ENCODE results near the gene STX18.

The STX18 gene

DNA sequence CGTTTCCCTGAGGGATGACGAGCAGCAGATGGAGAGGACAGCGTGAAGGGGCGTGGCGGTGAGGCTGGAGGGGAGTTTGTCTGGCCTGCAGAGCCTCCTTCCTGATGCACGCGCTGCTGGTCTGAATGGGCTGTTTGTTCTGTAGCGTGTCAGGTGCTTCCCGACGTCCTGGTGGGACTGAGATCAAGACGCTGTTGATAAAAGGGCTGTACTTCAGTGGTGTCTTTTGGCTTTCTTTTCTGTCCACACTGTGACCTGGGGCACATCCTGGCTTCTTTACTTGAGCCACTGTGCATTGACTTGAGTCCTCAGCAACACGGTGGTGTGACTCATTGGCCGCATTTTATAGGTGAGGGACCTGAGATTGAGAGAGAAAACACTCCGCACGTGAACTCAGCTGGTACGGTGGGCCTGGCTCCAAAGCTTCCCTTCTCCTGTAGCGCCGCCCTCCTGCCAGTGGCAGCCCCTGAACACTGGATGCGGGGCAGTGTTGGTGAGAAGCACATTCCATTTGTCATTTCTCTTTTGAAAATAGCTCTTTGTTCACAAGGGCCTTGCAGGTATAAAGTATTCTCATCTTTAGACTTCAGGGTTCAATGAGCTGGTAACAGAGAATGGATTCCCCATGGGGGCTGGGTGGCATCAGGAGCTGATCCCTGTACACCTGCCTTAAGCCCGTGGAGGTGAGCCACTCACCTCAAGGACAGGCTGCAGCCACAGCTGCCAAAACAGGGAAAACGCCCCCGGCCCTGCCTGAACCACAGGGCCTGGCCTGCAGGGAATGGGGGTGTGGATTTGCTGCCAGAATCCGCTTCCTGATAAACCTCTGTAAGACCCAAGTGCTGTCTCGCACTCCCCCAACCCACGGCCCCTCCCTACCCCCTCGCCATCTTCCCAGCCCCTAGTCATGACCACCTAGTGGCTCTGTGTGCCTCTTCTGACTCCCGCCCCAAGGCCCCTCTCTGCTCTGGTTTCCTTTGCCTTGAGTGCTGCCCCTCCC is 125.7 kb downstream of the STX18 start:
- TF ChIP-seq, protein P1, sequence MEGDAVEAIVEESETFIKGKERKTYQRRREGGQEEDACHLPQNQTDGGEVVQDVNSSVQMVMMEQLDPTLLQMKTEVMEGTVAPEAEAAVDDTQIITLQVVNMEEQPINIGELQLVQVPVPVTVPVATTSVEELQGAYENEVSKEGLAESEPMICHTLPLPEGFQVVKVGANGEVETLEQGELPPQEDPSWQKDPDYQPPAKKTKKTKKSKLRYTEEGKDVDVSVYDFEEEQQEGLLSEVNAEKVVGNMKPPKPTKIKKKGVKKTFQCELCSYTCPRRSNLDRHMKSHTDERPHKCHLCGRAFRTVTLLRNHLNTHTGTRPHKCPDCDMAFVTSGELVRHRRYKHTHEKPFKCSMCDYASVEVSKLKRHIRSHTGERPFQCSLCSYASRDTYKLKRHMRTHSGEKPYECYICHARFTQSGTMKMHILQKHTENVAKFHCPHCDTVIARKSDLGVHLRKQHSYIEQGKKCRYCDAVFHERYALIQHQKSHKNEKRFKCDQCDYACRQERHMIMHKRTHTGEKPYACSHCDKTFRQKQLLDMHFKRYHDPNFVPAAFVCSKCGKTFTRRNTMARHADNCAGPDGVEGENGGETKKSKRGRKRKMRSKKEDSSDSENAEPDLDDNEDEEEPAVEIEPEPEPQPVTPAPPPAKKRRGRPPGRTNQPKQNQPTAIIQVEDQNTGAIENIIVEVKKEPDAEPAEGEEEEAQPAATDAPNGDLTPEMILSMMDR (IDR thresholded peaks at IDR 0.05; ENCODE audit: control extremely low read depth, extremely low read depth, low read depth, missing control alignments), result no peak
- POLR2A ChIA-PET, result no interaction called here
- DNase-seq (ENCODE audit: extremely low spot score), result no peak
- CTCF ChIA-PET, result interaction anchor here (3.5 kb wide), 1 partner anchor 15 kb away, joined by 15 read pairs; no protein-coding TSS in a partner anchor

DNA sequence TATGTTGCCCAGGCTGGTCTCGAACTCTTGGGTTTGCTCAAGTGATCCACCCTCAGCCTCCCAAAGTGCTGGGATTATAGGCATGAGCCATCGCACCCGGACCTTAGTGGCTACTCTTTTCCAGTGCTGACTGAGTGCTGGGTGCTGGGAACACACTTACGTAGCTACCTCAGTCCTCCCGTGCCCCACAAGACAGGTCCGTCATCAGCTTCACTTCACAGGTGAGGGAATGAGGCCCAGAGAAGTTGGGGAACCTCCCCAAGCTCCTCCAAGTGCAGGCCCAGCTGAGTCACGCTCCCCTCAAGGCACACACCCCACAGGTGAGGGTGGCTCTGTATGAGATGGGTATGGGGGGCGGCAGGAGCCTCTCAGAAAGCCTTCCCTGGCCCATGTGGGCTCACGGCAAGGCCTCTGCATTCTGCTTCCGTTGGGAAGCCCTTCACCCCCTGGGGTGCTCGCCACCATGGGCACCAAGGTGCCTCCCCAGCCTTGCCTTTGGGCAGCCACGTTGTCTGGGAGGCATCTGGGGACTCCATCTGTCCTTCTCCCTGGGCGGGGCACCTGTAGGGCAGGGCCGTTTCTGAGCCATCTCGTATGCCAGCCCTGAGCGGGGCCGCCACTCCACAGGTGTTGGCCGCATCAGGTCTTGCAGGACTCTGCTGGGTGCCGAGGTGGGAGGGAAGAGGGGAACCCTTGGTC is 126.6 kb downstream of the STX18 start:
- TF ChIP-seq, protein P1 (IDR thresholded peaks at IDR 0.05; ENCODE audit: control extremely low read depth, extremely low read depth, low read depth, missing control alignments), result no peak
- ChIA-PET CTCF (no interaction called here), POLR2A (no interaction called here)
- DNase-seq (ENCODE audit: extremely low spot score), result no peak

DNA sequence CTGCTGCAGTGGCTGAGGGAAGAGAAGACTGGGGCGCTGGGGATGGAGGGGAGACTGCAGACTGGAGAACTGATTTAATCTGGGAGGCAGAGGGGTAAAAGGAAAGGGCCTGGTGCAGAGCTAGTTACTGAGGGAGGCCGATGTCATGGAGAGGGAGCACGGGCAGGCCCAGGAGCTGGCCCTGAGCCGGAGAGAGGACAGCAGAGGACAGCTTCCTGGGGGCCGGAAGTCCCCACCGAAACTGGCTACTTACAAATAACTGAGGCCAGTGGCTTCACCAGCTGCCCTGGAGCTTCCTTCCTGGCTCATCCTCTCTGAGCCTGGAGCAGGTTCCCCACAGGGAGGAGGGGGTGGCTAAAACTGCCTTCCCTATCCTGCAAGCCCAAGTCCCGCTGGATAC is 128.0 kb downstream of the STX18 start:
- ChIA-PET CTCF (no interaction called here), POLR2A (no interaction called here)
- TF ChIP-seq, protein P1 (IDR thresholded peaks at IDR 0.05; ENCODE audit: control extremely low read depth, extremely low read depth, low read depth, missing control alignments), result no peak
- no peak for DNase-seq (ENCODE audit: extremely low spot score)

DNA sequence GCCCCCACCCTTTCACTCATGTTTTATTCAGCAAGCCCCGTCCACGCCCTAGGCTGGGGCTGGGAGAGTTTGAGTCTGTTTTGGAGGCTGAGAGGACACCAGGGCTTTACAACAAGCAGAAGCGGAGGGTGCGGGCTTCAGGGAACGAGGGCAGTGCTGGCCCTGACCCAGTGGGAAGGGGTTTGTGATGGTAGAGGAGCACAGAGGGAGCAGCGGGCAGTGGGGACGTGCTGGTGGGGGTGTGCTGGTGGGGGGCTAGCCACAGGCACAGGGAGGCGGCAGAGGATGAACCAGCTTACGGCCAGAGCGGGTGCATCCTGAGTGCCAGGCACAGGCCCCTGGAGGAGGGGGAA is 128.5 kb downstream of the STX18 start:
- POLR2A ChIA-PET, result no interaction called here
- CTCF ChIA-PET, result no interaction called here

DNA sequence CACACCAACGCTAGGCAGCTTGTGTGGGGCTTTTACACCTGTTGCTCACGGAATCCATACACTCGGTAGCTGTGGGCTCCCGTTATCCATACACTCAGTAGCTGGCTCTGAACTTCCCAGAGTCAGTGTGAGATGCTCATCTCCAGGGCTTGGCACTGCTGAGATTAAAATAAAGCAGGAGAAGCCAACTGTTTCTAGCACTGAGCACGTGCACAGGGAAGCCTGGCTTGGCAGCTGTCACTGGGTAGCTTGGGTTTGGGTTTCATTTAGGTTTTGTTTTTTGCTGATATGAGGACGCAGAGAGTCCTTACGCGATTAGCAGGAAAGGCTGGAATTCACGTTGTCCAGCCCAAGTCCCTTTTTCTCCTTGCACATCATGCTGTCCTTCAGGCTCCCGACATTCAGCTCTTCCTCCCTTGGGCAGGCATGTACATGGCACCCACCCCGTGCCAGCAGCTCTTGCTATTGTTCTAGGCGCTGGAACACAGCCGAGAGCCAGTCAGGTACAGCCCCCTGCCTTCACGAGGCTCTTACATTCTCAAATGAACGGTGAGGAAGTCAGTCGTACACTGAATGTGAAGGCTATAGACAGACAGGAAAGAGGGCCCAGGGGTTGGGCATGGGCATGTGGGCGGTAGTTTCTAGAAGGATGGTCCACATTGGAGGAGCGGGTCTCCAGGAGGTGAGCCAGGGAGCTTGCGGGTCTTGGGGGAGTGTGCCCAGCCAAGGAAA is 129.0 kb downstream of the STX18 start:
- DNase-seq (ENCODE audit: extremely low spot score), result no peak
- ChIA-PET CTCF (no interaction called here), POLR2A (no interaction called here)
- TF ChIP-seq, protein P1 (IDR thresholded peaks at IDR 0.05; ENCODE audit: control extremely low read depth, extremely low read depth, low read depth, missing control alignments), result no peak

More for the DNA sequence above, 128.5 kb downstream of the STX18 start:
- no peak for DNase-seq (ENCODE audit: extremely low spot score)
- TF ChIP-seq, protein P1 (IDR thresholded peaks at IDR 0.05; ENCODE audit: control extremely low read depth, extremely low read depth, low read depth, missing control alignments), result no peak

DNA sequence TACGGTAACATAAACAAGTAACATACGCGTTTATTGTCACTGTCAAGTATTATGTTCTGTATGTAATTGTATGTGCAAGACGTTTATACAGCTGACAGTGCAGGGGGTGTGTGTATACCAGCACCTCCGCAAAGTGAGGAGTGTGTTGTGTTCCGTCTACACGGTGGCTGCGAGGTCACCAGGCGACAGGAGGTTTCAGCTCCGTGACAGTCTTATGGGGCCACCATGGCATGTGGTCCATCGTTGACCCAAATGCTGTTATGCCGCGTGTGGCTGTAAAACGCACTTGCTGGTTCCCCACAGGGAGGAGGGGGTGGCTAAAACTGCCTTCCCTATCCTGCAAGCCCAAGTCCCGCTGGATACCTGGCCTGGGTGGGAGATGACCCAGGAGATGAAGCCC is 129.9 kb downstream of the STX18 start:
- TF ChIP-seq, protein P1 (IDR thresholded peaks at IDR 0.05; ENCODE audit: control extremely low read depth, extremely low read depth, low read depth, missing control alignments), result no peak
- CTCF ChIA-PET, result no interaction called here

More for the DNA sequence above, 129.9 kb downstream of the STX18 start:
- DNase-seq (ENCODE audit: extremely low spot score), result no peak
- POLR2A ChIA-PET, result no interaction called here
